HG02981 (cell line): ENCODE data around the gene SLC34A1.
"Not testable (repeated sequence)": the region's sequence is repeated elsewhere in the genome, so short reads cannot be mapped to it uniquely, and the experiment has no call there.

Experiments used
- ATAC-seq: cut with Tn5 transposase; IDR thresholded peaks from one replicate; pipeline ENCODE4 v1.9.1; 2021; ENCODE audit warnings: mild to moderate bottlenecking, moderate library complexity; ENCODE audit not compliant: unreplicated experiment

SLC34A1 gene

GRCh38 chr5:177384134-177384533, at the start of gene SLC34A1:
SLC34A1 (plus strand) TSS chr5:177384434; CDS start chr5:177385742, 1,308 bp downstream.
- ATAC-seq = no peak

- no peak for ATAC-seq
Observed at GRCh38 chr5:177334781-177335700, 49.2 kb upstream of the SLC34A1 start.

- ATAC-seq = no peak
Observed at GRCh38 chr5:177335701-177336065, 48.6 kb upstream of the SLC34A1 start.

GRCh38 chr5:177336112-177336511, 48.1 kb upstream of the SLC34A1 start:
- ATAC-seq = no peak

GRCh38 chr5:177336603-177337494, 47.4 kb upstream of the SLC34A1 start:
- no peak for ATAC-seq

GRCh38 chr5:177338251-177339106, 45.8 kb upstream of the SLC34A1 start:
- no peak for ATAC-seq

GRCh38 chr5:177339107-177339638, 45.1 kb upstream of the SLC34A1 start:
- no peak for ATAC-seq

GRCh38 chr5:177343000-177343399, 41.2 kb upstream of the SLC34A1 start:
- ATAC-seq = not testable (repeated sequence)

GRCh38 chr5:177343777-177344176, 40.5 kb upstream of the SLC34A1 start:
- no peak for ATAC-seq

- no peak for ATAC-seq
Observed at GRCh38 chr5:177344891-177345290, 39.3 kb upstream of the SLC34A1 start.

GRCh38 chr5:177346820-177347219, 37.4 kb upstream of the SLC34A1 start:
- no peak for ATAC-seq

GRCh38 chr5:177347699-177348098, 36.5 kb upstream of the SLC34A1 start:
- ATAC-seq = no peak

- ATAC-seq = no peak
Observed at GRCh38 chr5:177349362-177349647, 34.9 kb upstream of the SLC34A1 start.

GRCh38 chr5:177349762-177350161, 34.5 kb upstream of the SLC34A1 start:
- no peak for ATAC-seq

GRCh38 chr5:177350776-177351391, 33.4 kb upstream of the SLC34A1 start:
- no peak for ATAC-seq

- ATAC-seq = peak; percentile 95
Observed at GRCh38 chr5:177351392-177352329, 32.6 kb upstream of the SLC34A1 start, which contains the start of gene LMAN2. LMAN2 (minus strand) TSS chr5:177351668; CDS start chr5:177351647, 21 bp downstream.

GRCh38 chr5:177353093-177353492, 31.1 kb upstream of the SLC34A1 start:
- no peak for ATAC-seq

GRCh38 chr5:177354256-177354655, 30.0 kb upstream of the SLC34A1 start:
- no peak for ATAC-seq

- no peak for ATAC-seq
Observed at GRCh38 chr5:177354711-177355110, 29.5 kb upstream of the SLC34A1 start.
